Stomach (tissue), 4 donors: Measurements from ENCODE around the gene MAFB.
A peak's percentile ranks its signal among the peaks of the same experiment; 100 is the strongest.

Experiments
- POLR2AphosphoS5 ChIP-seq, 3 donors: sonication (generic); formaldehyde crosslinking; IDR thresholded peaks; one replicate each; pipeline ENCODE4 v1.6.1; 2016; ENCODE audit warnings: antibody characterized with exemption in 3 of 3
- TF ChIP-seq, protein P1 (sequence below), 7 experiments: fragments of 450-650 bp in 4 of 7; fragments of 200-600 bp in 3 of 7; sonication (generic) in 3 of 7; IDR thresholded peaks; one replicate each; pipeline ENCODE4 v1.5.1; 2016 to 2019; ENCODE audit warnings: antibody characterized with exemption in 7 of 7, control low read depth in 2 of 7, mild to moderate bottlenecking in 1 of 7

- TF ChIP-seq, protein P1, sequence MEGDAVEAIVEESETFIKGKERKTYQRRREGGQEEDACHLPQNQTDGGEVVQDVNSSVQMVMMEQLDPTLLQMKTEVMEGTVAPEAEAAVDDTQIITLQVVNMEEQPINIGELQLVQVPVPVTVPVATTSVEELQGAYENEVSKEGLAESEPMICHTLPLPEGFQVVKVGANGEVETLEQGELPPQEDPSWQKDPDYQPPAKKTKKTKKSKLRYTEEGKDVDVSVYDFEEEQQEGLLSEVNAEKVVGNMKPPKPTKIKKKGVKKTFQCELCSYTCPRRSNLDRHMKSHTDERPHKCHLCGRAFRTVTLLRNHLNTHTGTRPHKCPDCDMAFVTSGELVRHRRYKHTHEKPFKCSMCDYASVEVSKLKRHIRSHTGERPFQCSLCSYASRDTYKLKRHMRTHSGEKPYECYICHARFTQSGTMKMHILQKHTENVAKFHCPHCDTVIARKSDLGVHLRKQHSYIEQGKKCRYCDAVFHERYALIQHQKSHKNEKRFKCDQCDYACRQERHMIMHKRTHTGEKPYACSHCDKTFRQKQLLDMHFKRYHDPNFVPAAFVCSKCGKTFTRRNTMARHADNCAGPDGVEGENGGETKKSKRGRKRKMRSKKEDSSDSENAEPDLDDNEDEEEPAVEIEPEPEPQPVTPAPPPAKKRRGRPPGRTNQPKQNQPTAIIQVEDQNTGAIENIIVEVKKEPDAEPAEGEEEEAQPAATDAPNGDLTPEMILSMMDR (IDR thresholded peaks at IDR 0.05) = no peak
- TF ChIP-seq POLR2AphosphoS5 (IDR thresholded peaks at IDR 0.05) = peak in 2 of 3 donors; percentile 11 to 38
Measured at GRCh38 chr20:40673442-40673841, 15.6 kb downstream of the MAFB start.
